CD4-positive, alpha-beta T cell (primary cell): ENCODE measurements around the gene HRK. TPM values are rescaled to one million over a fixed set of nuclear protein-coding genes. Genes with fewer than 3 reads are reported as not detected.
"Not testable (repeated sequence)": the region's sequence is repeated elsewhere in the genome, so short reads cannot be mapped to it uniquely, and the experiment has no call there.

ENCODE experiments used
- ATAC-seq: fragments of 200-7000 bp; cut with Tn5 transposase; one replicate; pipeline ENCODE4 v1.10.0; 2022; ENCODE audit warnings: mild to moderate bottlenecking; ENCODE audit not compliant: poor library complexity
- CTCF ChIA-PET: fragments of 350-600 bp; sonication (Branson Sonifier 250); formaldehyde crosslinking; loops from one replicate; lab custom pipeline; 2021; ENCODE audit warnings: antibody characterized with exemption, inconsistent platforms; lab: Charles Lee
- POLR2A ChIA-PET: fragments of 350-600 bp; sonication (Branson Sonifier 250); formaldehyde crosslinking; loops from one replicate; lab custom pipeline; 2021; ENCODE audit warnings: antibody characterized with exemption, inconsistent platforms; lab: Charles Lee
- DNase-seq, 14 experiments: peaks; one replicate each; pipeline ENCODE4 v3.0.0-alpha.2; 2013 to 2020; ENCODE audit warnings: mixed read lengths in 2 of 14
- H3K27ac ChIP-seq, 2 donors: one replicate each; pipeline versions ENCODE4 v1.5.1 to v1.7.0; 2013; ENCODE audit warnings: low read length in 2 of 2, low read depth in 1 of 2, mild to moderate bottlenecking in 1 of 2
- H3K27me3 ChIP-seq, 2 experiments: 1 replicate in 1 of 2; 2 replicates in 1 of 2; pipeline versions ENCODE4 v1.6.1 to v1.7.0; 2013; ENCODE audit warnings: low read length in 2 of 2, control low read depth in 1 of 2, mild to moderate bottlenecking in 1 of 2, moderate library complexity in 1 of 2; ENCODE audit not compliant: insufficient read depth in 2 of 2, control insufficient read depth in 1 of 2
- H3K36me3 ChIP-seq: one replicate; pipeline ENCODE4 v1.6.1; 2013; ENCODE audit warnings: low read length, control low read depth; ENCODE audit not compliant: insufficient read depth
- H3K4me1 ChIP-seq: one replicate; pipeline ENCODE4 v1.6.1; 2013; ENCODE audit warnings: low read length, control low read depth; ENCODE audit not compliant: insufficient read depth
- H3K4me3 ChIP-seq: one replicate; pipeline ENCODE4 v1.5.1; 2013; ENCODE audit warnings: mild to moderate bottlenecking, low read length, moderate library complexity
- H3K9me3 ChIP-seq, 2 experiments: 1 replicate in 1 of 2; 2 replicates in 1 of 2; pipeline versions ENCODE4 v1.6.1 to v1.7.0; 2013; ENCODE audit warnings: low read length in 2 of 2, mild to moderate bottlenecking in 2 of 2, control low read depth in 1 of 2, moderate library complexity in 1 of 2; ENCODE audit not compliant: control insufficient read depth in 1 of 2, insufficient read depth in 1 of 2
- H3K27ac Mint-ChIP-seq: one replicate; pipeline ENCODE4 v1.8.0; 2020; ENCODE audit warnings: mixed read lengths
- H3K27me3 Mint-ChIP-seq: one replicate; pipeline ENCODE4 v1.8.0; 2021; ENCODE audit warnings: mixed read lengths
- H3K36me3 Mint-ChIP-seq: one replicate; pipeline ENCODE4 v1.8.0; 2021; ENCODE audit warnings: low read depth, mixed read lengths
- H3K4me1 Mint-ChIP-seq: one replicate; pipeline ENCODE4 v1.8.0; 2021; ENCODE audit warnings: low read depth, mixed read lengths
- H3K4me3 Mint-ChIP-seq: one replicate; pipeline ENCODE4 v1.8.0; 2020; ENCODE audit warnings: mild to moderate bottlenecking, mixed read lengths
- H3K9me3 Mint-ChIP-seq: one replicate; pipeline ENCODE4 v1.8.0; 2020; ENCODE audit warnings: mixed read lengths
- CTCF ChIP-seq: fragments of 200-600 bp; IDR thresholded peaks from one replicate; pipeline ENCODE4 v1.8.0; 2022; ENCODE audit warnings: antibody characterized with exemption, mild to moderate bottlenecking
- intact Hi-C, 2 experiments: fragments of 100-400 bp; cut with DNase I in 1 of 2; cut with micrococcal nuclease in 1 of 2; formaldehyde crosslinking; loops; one replicate each; pipeline versions ENCODE4 v1.15.1 to v1.9.0; 2023 to 2025; cut with DNase I, micrococcal nuclease
- total RNA-seq, 174 experiments: library from RNA in 2 of 174; stranded (reverse) in 2 of 174; gene quantifications; one replicate each; pipeline ENCODE4 v1.2.3 and lab custom pipeline; 2021 to 2026

HRK gene
- total RNA-seq, 2 experiments from 2014 or later, result not detected

DNA sequence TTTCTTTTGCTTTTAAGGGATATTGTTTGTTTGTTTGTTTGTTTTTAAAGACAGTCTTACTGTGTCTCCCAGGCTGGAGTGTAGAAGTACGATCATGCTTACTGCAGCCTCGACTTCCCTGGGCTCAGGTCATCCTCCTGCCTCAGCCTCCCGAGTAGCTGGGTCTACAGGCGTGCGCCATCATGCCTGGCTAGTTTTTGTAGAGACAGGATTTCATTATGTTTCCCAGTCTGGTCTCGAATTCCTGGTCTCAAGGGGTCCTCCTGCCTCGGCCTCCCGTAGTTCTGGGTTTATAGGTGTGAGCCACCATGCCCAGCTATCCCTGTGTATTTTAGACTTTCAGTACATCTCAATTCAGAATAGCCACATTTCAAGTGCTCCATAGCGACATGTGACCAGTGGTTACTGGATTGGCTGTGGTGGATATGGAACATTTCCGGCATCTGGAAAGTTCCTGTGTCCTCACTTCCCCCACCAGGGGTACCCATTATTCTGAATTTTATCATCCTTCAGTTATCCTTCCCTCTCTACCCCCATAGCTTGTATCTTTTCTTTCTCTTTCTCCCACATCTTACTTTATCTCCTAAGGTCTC lies 61.1 kb downstream of the HRK start:
- Mint-ChIP-seq H3K4me3 (peak overlapping the region; percentile 76), H3K36me3 (peaks cover 8% of the 10 kb centered on the region), H3K4me1 (peaks cover 21% of the 10 kb centered on the region), H3K9me3 (no peaks in the 10 kb centered on the region), H3K27me3 (no peaks in the 10 kb centered on the region), H3K27ac (peak overlapping the region; percentile 89)
- no peak overlapping the region for H3K4me3 ChIP-seq
- ATAC-seq, result no peak
- no peaks in the 10 kb centered on the region for H3K27me3 ChIP-seq
- H3K27ac ChIP-seq, result no peak overlapping the region
- ChIA-PET CTCF (no interaction called here), POLR2A (no interaction called here)
- H3K36me3 ChIP-seq, result no peaks in the 10 kb centered on the region
- intact Hi-C loops, result loop anchor here in 1 of 2 experiments (5.0 to 10.0 kb wide), 3 partner anchors 265 to 1555 kb away; partner anchors contain the start of genes FBXO21, MAP1LC3B2, SUDS3 and TAOK3
- H3K4me1 ChIP-seq, result peaks cover 16% of the 10 kb centered on the region
- H3K9me3 ChIP-seq, result no peaks in the 10 kb centered on the region
- DNase-seq, result peak in 2 of 14 experiments; percentile 5 to 21
- TF ChIP-seq CTCF, result no peak

DNA sequence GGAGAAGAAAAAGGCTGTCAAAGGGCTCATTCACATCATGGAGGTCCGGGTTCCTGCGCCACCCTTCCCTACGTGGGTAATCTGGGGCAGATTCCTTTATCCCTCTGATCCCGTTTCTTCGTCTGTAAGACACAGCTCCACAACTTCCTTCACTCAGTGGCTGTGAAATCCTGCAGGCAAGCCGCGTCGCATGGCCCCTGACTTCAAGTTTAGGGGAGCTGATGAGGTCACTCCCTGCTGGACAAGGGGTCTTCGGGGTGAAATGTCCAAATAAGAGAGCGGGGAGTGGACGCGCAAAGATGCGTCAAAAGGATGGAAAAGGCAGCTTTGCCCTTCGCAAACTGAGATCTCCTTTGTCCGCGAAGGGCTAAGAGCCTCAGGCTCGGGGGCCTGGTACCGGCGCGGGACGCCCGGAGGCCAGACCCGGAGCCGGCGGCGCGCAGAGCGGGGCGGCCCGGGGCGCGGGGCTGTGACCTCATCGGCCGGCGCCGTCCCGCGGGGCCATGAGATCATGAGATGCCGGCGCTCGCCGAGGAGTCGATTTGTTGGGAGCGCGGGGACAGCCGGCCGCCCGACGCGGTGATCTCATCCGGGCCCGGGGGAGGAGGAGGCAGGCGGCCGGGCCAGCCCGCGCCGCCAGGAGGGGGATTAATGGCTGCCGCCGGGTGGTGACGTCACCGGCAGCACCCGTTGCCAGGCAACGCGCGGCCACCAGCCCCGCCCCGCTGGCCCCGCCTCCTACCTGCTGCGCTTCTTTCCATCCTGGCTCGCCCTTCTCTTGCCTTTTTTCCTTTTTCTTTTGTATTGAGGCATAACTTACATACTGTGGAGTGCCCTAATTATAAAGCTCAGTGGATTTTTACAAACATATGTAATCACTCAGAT lies 62.1 kb downstream of the HRK start:
- ChIA-PET POLR2A (no interaction called here), CTCF (no interaction called here)
- Mint-ChIP-seq H3K4me1 (peaks cover 21% of the 10 kb centered on the region), H3K4me3 (peak overlapping the region; percentile 98), H3K27ac (peak overlapping the region; percentile 89), H3K36me3 (peaks cover 8% of the 10 kb centered on the region), H3K27me3 (no peaks in the 10 kb centered on the region), H3K9me3 (no peaks in the 10 kb centered on the region)
- TF ChIP-seq CTCF, result no peak
- peak overlapping the region; percentile 71 for H3K4me3 ChIP-seq
- intact Hi-C loops, result loop anchor here (1.0 to 10.0 kb wide), 5 partner anchors 78 to 1196 kb away; partner anchors contain the start of genes FBXW8 (in 1 of the 2), RFC5 (in 1 of the 2), RNFT2 (in 1 of the 2) and SPRING1 (in 1 of the 2)
- H3K27me3 ChIP-seq, result no peaks in the 10 kb centered on the region
- ATAC-seq, result peak; percentile 86
- H3K4me1 ChIP-seq, result peaks cover 16% of the 10 kb centered on the region
- DNase-seq, result peak; percentile 83 to 97 (median 88)
- peak overlapping the region; percentile 80 to 81 for H3K27ac ChIP-seq
- H3K36me3 ChIP-seq, result no peaks in the 10 kb centered on the region
- H3K9me3 ChIP-seq, result no peaks in the 10 kb centered on the region

GRCh38 chr12:116818341-116818856 lies 62.8 kb downstream of the HRK start:
- ChIA-PET CTCF (no interaction called here), POLR2A (no interaction called here)
- intact Hi-C loops, result loop anchor here (2.0 to 10.0 kb wide), 4 partner anchors 78 to 1196 kb away; partner anchors contain the start of genes FBXW8 (in 1 of the 2) and RFC5 (in 1 of the 2)
- peaks cover 16% of the 10 kb centered on the region for H3K4me1 ChIP-seq
- H3K27me3 ChIP-seq, result no peaks in the 10 kb centered on the region
- DNase-seq (peak in 10 of 14 experiments; percentile 4 to 63 (median 12)), ATAC-seq (peak; percentile 19)
- peak overlapping the region; percentile 89 for H3K27ac Mint-ChIP-seq
- peak overlapping the region; percentile 71 for H3K4me3 ChIP-seq
- H3K27me3 Mint-ChIP-seq, result no peaks in the 10 kb centered on the region
- peak overlapping the region; percentile 80 to 81 for H3K27ac ChIP-seq
- no peaks in the 10 kb centered on the region for H3K9me3 Mint-ChIP-seq
- H3K36me3 Mint-ChIP-seq, result peaks cover 8% of the 10 kb centered on the region
- no peaks in the 10 kb centered on the region for H3K36me3 ChIP-seq
- peak overlapping the region; percentile 98 for H3K4me3 Mint-ChIP-seq
- no peak for TF ChIP-seq CTCF
- peaks cover 21% of the 10 kb centered on the region for H3K4me1 Mint-ChIP-seq
- no peaks in the 10 kb centered on the region for H3K9me3 ChIP-seq

DNA sequence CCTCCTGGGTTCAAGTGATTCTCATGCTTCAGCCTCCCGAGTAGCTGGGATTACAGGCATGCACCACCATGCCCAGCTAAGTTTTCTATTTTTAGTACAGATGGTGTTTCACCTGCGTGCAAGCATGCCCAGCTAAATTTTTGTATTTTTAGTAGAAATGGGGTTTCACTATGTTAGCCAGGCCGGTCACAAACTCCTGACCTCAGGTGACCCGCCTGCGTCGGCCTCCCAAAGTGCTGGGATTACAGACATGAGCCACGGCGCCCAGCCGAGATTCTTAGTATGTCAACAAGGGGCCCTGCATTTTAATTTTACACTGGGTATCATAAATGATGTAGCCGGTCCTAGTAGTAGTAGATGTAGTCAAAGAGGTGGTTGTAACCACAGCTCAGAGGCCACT lies 66.5 kb downstream of the HRK start:
- intact Hi-C loops, result loop anchor here in 1 of 2 experiments (5.0 to 10.0 kb wide), 2 partner anchors 98 to 1200 kb away; partner anchors contain the start of genes FBXW8 and RFC5
- H3K4me1 Mint-ChIP-seq, result peaks cover 20% of the 10 kb centered on the region
- H3K36me3 Mint-ChIP-seq, H3K36me3 ChIP-seq, H3K9me3 Mint-ChIP-seq, H3K27me3 ChIP-seq, H3K4me3 Mint-ChIP-seq, POLR2A ChIA-PET, H3K27ac Mint-ChIP-seq, H3K4me3 ChIP-seq, CTCF ChIA-PET, H3K27me3 Mint-ChIP-seq, ATAC-seq, H3K27ac ChIP-seq, DNase-seq, H3K9me3 ChIP-seq: not testable (repeated sequence)
- peaks cover 13% of the 10 kb centered on the region for H3K4me1 ChIP-seq
